PC-3 (cell line): ENCODE results near the gene WDFY4.

ENCODE experiments used
- EZH2 ChIP-seq: fragments of 300-600 bp; sonication (generic); IDR thresholded peaks from one replicate; pipeline ENCODE4 v1.6.1; 2017; ENCODE audit warnings: antibody characterized with exemption, mild to moderate bottlenecking, low read length; ENCODE audit not compliant: unreplicated experiment
- EZH2phosphoT487 ChIP-seq: fragments of 300-600 bp; sonication (generic); IDR thresholded peaks from 2 replicates; pipeline ENCODE4 v1.6.1; 2018; ENCODE audit warnings: mild to moderate bottlenecking, antibody characterized with exemption, low read length, borderline replicate concordance
- TF ChIP-seq, protein P1 (sequence below): fragments of 300-600 bp; sonication (generic); conservative IDR thresholded peaks from 2 replicates; pipeline ENCODE4 v1.5.1; 2017; ENCODE audit warnings: antibody characterized with exemption, low read depth, mild to moderate bottlenecking, low read length

DNA sequence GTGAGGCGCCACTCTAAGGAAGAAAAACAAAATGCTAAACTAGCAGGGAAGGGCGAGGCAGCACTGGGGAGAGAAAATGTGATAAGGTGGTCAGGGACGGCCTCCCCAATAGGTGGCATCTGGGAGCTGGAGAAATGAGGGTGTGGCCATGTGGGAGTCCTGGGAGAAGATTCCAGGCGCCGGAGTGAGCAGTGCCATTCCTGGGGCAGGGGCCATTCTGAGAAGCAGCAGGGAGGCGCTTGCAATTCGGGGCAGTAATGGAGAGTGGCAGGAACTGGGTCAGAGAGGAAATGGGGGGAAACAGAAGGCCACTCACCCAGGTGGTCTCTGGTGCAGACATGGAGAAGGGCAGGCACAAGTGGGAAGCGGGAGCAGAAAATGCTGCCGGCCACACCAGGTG is 316.7 kb downstream of the WDFY4 start:
- no peak for TF ChIP-seq EZH2phosphoT487
- TF ChIP-seq, protein P1, sequence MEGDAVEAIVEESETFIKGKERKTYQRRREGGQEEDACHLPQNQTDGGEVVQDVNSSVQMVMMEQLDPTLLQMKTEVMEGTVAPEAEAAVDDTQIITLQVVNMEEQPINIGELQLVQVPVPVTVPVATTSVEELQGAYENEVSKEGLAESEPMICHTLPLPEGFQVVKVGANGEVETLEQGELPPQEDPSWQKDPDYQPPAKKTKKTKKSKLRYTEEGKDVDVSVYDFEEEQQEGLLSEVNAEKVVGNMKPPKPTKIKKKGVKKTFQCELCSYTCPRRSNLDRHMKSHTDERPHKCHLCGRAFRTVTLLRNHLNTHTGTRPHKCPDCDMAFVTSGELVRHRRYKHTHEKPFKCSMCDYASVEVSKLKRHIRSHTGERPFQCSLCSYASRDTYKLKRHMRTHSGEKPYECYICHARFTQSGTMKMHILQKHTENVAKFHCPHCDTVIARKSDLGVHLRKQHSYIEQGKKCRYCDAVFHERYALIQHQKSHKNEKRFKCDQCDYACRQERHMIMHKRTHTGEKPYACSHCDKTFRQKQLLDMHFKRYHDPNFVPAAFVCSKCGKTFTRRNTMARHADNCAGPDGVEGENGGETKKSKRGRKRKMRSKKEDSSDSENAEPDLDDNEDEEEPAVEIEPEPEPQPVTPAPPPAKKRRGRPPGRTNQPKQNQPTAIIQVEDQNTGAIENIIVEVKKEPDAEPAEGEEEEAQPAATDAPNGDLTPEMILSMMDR = peak; percentile 47
- no peak for TF ChIP-seq EZH2
